SU-DHL-6 (cell line): Measurements from ENCODE around the gene AJUBA.

Experiments
- EZH2phosphoT487 ChIP-seq: fragments of 200-600 bp; sonication (generic), shearing (Covaris generic); conservative IDR thresholded peaks from 2 replicates; pipeline ENCODE4 v1.6.1; 2018; ENCODE audit warnings: mild to moderate bottlenecking, antibody characterized with exemption, low read length, moderate library complexity, mixed read lengths
- TF ChIP-seq, protein P1 (sequence below): fragments of 200-600 bp; sonication (generic); IDR thresholded peaks from one replicate; pipeline ENCODE4 v1.5.1; 2017; ENCODE audit warnings: antibody characterized with exemption, mild to moderate bottlenecking, low read length, moderate library complexity; ENCODE audit not compliant: insufficient read depth, poor library complexity, severe bottlenecking

DNA sequence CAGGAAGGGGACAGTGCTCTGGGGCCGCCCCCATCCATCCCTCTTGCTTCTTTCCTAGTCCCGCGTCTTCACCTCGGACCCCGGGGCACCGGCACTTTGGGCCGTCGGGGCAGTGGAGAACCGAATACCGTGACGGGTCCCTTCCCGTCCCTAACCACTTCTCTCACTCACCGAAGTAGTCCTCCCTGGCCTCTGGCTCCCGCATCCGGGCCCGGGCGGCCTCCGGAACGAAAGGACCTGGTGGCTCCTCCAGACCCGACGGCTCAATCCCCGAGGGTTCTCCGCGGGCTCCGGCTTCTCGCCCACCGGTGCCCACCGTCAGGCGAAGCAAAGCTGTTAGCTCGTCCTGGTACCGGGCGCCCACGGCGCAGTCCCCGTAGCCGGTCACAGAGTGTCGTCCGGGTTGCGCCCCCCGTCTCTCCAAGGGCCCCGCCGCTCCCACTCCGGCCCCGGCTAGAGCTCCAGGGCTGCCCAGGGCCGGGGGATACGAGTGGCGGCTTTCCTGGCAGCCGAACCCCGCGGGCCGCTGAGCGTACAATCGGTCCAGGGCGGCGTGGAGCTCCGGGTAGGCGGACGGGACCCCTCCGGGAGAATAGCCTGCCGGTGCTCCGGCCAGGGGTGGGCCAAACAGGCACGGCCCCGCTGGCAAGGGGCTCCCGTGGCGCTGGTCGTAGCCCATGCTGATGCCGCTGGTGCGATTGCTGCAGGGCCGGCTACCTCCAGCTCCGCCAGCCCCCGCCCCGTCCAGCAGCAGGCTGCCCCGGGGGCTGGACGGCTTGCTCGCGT lies 1.1 kb downstream of the AJUBA start:
- TF ChIP-seq, protein P1, sequence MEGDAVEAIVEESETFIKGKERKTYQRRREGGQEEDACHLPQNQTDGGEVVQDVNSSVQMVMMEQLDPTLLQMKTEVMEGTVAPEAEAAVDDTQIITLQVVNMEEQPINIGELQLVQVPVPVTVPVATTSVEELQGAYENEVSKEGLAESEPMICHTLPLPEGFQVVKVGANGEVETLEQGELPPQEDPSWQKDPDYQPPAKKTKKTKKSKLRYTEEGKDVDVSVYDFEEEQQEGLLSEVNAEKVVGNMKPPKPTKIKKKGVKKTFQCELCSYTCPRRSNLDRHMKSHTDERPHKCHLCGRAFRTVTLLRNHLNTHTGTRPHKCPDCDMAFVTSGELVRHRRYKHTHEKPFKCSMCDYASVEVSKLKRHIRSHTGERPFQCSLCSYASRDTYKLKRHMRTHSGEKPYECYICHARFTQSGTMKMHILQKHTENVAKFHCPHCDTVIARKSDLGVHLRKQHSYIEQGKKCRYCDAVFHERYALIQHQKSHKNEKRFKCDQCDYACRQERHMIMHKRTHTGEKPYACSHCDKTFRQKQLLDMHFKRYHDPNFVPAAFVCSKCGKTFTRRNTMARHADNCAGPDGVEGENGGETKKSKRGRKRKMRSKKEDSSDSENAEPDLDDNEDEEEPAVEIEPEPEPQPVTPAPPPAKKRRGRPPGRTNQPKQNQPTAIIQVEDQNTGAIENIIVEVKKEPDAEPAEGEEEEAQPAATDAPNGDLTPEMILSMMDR, result no peak
- no peak for TF ChIP-seq EZH2phosphoT487
